Subcutaneous adipose tissue (tissue), 4 donors: ENCODE data around the gene DCLK3. TPM values are rescaled to one million over a fixed set of nuclear protein-coding genes. Genes with fewer than 3 reads are reported as not detected.

ENCODE experiments used
- total RNA-seq, 4 donors: library from RNA; depleted of rRNA; stranded (reverse); fragments of >200 nt; gene quantifications; one replicate each; pipeline ENCODE4 v1.1.0, GENCODE V29; 2016
- TF ChIP-seq, protein P1 (sequence below): fragments of 450-650 bp; IDR thresholded peaks from one replicate; pipeline ENCODE4 v1.5.1; 2016; ENCODE audit warnings: low read depth, mild to moderate bottlenecking, control low read depth, antibody characterized with exemption, moderate library complexity

DCLK3 gene
- total RNA-seq, 4 donors from 2014 or later = 0.22 TPM; not detected in 3

DNA sequence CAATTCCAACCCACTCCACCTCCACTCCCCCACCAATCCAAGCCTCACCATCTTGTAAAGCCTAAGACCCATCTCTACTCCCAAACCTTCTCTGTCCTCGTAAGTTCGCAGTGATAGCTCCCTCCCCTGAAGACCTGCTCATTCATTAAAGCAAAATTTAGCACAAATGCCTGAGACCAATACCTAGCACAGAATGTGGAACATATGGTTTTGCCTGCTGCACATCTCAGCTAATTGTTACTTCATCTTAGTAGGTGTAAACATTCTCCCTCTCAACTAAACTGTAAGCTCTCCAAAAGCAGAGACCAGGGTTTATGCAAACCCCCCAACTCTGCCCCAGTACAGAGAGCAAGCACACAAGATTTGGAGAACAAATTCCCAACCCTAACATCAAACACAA is 20.5 kb downstream of the DCLK3 start:
- TF ChIP-seq, protein P1, sequence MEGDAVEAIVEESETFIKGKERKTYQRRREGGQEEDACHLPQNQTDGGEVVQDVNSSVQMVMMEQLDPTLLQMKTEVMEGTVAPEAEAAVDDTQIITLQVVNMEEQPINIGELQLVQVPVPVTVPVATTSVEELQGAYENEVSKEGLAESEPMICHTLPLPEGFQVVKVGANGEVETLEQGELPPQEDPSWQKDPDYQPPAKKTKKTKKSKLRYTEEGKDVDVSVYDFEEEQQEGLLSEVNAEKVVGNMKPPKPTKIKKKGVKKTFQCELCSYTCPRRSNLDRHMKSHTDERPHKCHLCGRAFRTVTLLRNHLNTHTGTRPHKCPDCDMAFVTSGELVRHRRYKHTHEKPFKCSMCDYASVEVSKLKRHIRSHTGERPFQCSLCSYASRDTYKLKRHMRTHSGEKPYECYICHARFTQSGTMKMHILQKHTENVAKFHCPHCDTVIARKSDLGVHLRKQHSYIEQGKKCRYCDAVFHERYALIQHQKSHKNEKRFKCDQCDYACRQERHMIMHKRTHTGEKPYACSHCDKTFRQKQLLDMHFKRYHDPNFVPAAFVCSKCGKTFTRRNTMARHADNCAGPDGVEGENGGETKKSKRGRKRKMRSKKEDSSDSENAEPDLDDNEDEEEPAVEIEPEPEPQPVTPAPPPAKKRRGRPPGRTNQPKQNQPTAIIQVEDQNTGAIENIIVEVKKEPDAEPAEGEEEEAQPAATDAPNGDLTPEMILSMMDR = no peak

GRCh38 chr3:36741285-36741684 is 23.1 kb downstream of the DCLK3 start:
- TF ChIP-seq, protein P1 = no peak

DNA sequence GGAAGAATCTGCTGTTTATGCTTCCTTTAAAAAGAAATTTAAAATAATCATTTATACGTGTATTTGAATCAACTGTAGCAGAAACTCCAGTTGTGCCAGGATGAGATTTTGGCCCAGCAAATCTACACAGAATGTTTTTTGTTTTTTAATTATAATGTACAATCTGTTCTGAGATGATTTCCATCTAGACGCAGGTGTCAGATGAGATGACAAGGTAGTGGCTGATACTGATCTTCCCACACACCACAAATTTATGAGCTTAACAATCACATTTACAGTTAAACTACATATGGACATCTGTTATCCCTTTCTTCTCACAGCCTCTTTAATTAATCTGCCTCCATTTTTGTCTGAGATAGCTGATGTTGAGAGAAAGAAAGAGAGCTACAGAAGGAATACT is 23.6 kb downstream of the DCLK3 start:
- TF ChIP-seq, protein P1 = no peak

- TF ChIP-seq, protein P1 = no peak
These were observed 25.7 kb downstream of the DCLK3 start for GRCh38 chr3:36738702-36739101.

GRCh38 chr3:36736301-36736700 is 28.1 kb downstream of the DCLK3 start:
- TF ChIP-seq, protein P1 = no peak

DNA sequence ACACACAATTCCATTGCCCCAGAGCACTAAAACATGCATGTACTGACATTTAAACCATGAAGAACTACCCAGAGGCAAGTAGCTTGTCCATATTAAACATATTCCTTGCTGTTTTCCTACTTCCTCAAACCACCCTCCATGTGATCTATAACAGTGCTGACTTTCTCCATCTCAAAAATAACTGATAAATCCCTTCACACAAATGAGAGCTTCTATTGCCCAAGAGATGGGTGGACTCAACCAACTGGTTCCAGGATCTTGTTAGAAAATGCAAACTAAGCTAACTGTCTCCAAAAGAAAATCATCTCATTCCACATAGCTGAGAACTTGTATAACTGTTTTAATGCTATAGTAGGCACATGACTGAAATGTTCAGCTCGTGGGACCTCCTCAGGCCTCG is 29.6 kb downstream of the DCLK3 start:
- TF ChIP-seq, protein P1 = no peak

DNA sequence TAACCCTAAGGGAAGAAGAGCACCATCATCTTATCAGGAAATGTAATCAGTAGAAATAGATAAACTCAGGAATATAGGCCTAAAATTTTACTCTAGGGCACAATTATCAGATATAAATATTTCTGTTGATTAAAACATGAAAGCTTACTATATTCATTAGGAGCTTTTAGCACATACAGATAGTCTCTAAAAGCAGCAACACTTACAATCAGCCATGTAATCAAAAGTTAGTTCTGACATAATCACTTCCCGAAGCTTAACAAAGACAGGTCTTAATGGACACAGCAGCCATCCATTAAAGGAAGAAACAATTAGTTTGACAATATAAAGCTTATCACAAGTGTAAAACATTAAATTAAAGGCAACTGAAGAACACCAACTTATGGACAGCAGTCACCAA is 30.6 kb downstream of the DCLK3 start:
- TF ChIP-seq, protein P1 = no peak

DNA sequence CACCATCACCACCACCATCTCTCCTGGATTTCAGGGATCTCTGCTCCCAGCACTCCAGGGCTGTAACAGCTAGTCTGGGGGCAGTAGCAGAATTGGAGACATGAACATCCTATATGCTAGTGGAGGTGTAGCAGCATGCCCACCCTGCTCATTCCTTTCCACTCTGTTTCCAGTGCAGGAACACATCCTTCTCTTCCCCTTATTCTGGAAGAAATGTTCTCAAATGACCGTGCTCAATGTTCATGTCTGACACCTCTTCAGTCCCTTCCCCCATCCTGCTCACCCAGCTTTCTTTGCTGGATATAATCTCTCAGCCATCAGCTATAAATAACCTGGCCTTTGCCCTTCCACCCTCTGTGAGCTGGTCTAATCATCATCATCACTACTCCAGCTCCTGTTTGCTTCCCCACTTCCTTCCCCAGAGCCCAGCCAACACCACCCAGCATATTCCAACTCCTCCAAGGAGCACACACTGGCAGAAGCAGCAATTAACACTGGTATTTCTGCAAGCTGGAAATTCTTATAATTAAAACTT is 31.1 kb downstream of the DCLK3 start:
- TF ChIP-seq, protein P1 = no peak
